Nephron (organoid): Measurements from ENCODE around the gene FOXK1.

Experiments
- H3K27ac Mint-ChIP-seq, 3 experiments: 2 replicates each; pipeline ENCODE4 v1.8.0; 2020; ENCODE audit warnings: mixed read lengths in 3 of 3, mild to moderate bottlenecking in 2 of 3, moderate library complexity in 1 of 3
- H3K27me3 Mint-ChIP-seq: 2 replicates; pipeline ENCODE4 v1.8.0; 2021; ENCODE audit warnings: low read depth, mild to moderate bottlenecking, moderate library complexity, mixed read lengths
- H3K36me3 Mint-ChIP-seq: 2 replicates; pipeline ENCODE4 v1.8.0; 2020; ENCODE audit warnings: low read depth, mixed read lengths
- H3K4me1 Mint-ChIP-seq: 2 replicates; pipeline ENCODE4 v1.8.0; 2020; ENCODE audit warnings: mixed read lengths
- H3K4me3 Mint-ChIP-seq, 3 experiments: 2 replicates each; pipeline ENCODE4 v1.8.0; 2020; ENCODE audit warnings: mild to moderate bottlenecking in 3 of 3, mixed read lengths in 3 of 3, moderate library complexity in 2 of 3
- H3K9me3 Mint-ChIP-seq: 2 replicates; pipeline ENCODE4 v1.8.0; 2020; ENCODE audit warnings: mixed read lengths
- CTCF ChIP-seq, 3 experiments: fragments of 200-600 bp; sonication (generic); IDR thresholded peaks; one replicate each; pipeline ENCODE4 v1.5.0; 2021; ENCODE audit warnings: antibody characterized with exemption in 3 of 3; ENCODE audit not compliant: unreplicated experiment in 3 of 3

Gene FOXK1

DNA sequence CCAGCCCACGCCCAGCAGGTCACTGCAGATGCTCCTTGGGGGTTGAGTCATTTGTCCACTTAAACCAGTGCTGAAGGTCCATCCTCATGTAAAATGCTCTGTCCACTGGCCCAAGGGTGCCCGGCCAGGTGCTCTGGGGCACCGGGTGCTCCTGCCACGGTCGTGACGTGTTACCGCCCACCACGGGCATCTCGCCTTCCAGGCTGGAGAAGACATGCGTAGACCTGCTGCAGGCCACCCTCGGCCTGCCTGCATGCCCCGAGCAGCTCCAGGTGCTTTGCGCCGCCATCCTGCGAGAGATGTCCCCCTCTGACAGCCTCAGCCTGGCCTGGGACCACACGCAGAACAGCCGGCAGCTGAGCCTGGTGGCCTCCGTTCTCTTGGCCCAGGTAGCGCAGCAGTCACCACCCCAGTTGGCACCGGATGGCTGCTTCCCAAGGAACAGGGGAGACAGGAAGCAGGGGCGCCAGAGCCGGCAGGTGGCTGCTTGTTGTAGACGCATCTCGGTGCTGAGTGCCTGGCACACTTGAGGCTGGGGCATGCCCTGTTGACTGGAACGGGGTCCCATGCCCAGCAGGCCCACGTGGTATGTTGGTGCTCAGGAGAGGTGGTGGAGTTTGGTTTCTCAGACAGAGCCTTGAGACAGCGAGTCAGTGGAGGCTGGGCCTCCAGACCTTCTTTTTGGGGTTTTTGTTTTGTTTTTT, 99.4 kb downstream of the FOXK1 start:
- Mint-ChIP-seq H3K9me3 (no peaks in the 10 kb centered on the region), H3K4me1 (no peaks in the 10 kb centered on the region), H3K27ac (no peak overlapping the region), H3K36me3 (peaks cover 7% of the 10 kb centered on the region), H3K4me3 (no peak overlapping the region), H3K27me3 (no peaks in the 10 kb centered on the region)
- TF ChIP-seq CTCF (IDR thresholded peaks at IDR 0.05; ENCODE audit: unreplicated experiment in 3 of 3): no peak

- Mint-ChIP-seq H3K4me3 (no peak overlapping the region), H3K27me3 (no peaks in the 10 kb centered on the region), H3K27ac (no peak overlapping the region), H3K36me3 (peaks cover 7% of the 10 kb centered on the region), H3K4me1 (no peaks in the 10 kb centered on the region), H3K9me3 (no peaks in the 10 kb centered on the region)
- no peak for TF ChIP-seq CTCF (IDR thresholded peaks at IDR 0.05; ENCODE audit: unreplicated experiment in 3 of 3)
These were observed 100.5 kb downstream of the FOXK1 start for GRCh38 chr7:4782333-4783291.

GRCh38 chr7:4783292-4783652, 101.2 kb downstream of the FOXK1 start:
- TF ChIP-seq CTCF (IDR thresholded peaks at IDR 0.05; ENCODE audit: unreplicated experiment in 3 of 3): no peak
- Mint-ChIP-seq H3K4me3 (no peak overlapping the region), H3K36me3 (peaks cover 7% of the 10 kb centered on the region), H3K9me3 (no peaks in the 10 kb centered on the region), H3K27ac (no peak overlapping the region), H3K27me3 (no peaks in the 10 kb centered on the region), H3K4me1 (no peaks in the 10 kb centered on the region)

DNA sequence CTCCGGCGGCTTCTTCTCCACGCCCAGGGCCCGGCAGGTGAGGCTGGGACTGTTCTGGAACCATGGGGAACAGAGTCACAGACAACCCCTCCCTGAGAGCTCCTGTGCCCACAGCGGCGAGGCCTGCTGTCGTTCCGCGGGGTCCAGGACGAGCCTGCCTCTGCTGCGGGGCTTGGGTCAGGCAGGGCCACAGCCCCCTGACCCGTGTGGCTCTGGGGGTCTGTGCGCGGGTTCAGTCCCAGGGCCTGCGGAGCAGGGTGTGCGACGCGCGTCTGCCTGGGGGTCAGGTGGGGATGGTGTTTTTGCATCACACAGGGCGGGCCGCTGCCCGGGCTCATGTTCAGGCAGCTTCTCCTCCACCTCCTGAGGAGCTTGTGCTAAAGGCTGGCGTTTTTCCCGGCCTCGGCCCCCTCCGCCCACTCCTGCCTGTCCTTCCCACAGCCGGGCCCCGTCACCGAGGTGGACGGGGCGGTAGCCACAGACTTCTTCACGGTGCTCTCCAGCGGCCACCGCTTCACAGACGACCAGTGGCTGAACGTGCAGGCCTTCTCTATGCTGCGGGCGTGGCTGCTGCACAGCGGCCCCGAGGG, 101.8 kb downstream of the FOXK1 start:
- Mint-ChIP-seq H3K4me3 (no peak overlapping the region), H3K9me3 (no peaks in the 10 kb centered on the region), H3K36me3 (peaks cover 7% of the 10 kb centered on the region), H3K27me3 (no peaks in the 10 kb centered on the region), H3K4me1 (no peaks in the 10 kb centered on the region), H3K27ac (no peak overlapping the region)
- TF ChIP-seq CTCF (IDR thresholded peaks at IDR 0.05; ENCODE audit: unreplicated experiment in 3 of 3): no peak

DNA sequence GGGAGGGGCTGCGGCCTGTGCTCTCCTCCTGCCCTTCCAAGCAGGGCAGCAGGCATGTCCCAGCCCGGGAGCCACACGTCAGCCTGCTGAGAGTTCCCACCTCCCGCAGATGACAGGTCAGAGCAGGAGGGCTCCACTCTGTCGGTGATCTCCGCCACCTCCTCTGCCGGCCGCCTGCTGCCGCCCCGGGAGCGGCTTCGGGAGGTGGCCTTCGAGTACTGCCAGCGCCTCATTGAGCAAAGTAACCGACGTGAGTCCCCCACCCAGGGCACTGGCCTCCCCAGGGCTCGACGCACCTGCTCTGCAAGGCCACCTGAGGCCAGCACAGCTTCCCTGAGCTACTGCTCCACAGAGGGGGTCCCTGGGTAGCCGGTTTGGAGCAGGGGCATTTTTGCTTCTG, 102.7 kb downstream of the FOXK1 start:
- no peaks in the 10 kb centered on the region for H3K4me1 Mint-ChIP-seq
- no peaks in the 10 kb centered on the region for H3K27me3 Mint-ChIP-seq
- no peak overlapping the region for H3K4me3 Mint-ChIP-seq
- H3K9me3 Mint-ChIP-seq: no peaks in the 10 kb centered on the region
- peaks cover 7% of the 10 kb centered on the region for H3K36me3 Mint-ChIP-seq
- no peak for TF ChIP-seq CTCF (IDR thresholded peaks at IDR 0.05; ENCODE audit: unreplicated experiment in 3 of 3)
- no peak overlapping the region for H3K27ac Mint-ChIP-seq
